AG04450 (cell line): ENCODE data around the gene TMEM79. TPM values are rescaled to one million over a fixed set of nuclear protein-coding genes. Genes with fewer than 3 reads are reported as not detected.
A peak's percentile ranks its signal among the peaks of the same experiment; 100 is the strongest.

ENCODE experiments used
- CTCF ChIA-PET: fragments of 300-600, 350-600 bp; formaldehyde crosslinking; extraction: SDS; loops from one replicate; lab custom pipeline; 2022; ENCODE audit warnings: antibody characterized with exemption, inconsistent platforms; lab: Charles Lee
- POLR2A ChIA-PET: fragments of 350-600 bp; formaldehyde crosslinking; extraction: SDS; loops from one replicate; lab custom pipeline; 2021; ENCODE audit warnings: antibody characterized with exemption, inconsistent platforms; lab: Yijun Ruan, JAX
- DNase-seq: peaks from one replicate; pipeline ENCODE4 v3.0.0-alpha.2; 2011; ENCODE audit warnings: low read depth, low spot score
- H3K27ac ChIP-seq: one replicate; pipeline ENCODE4 v1.5.1; 2012; ENCODE audit warnings: low read depth, low read length, control low read depth
- H3K27me3 ChIP-seq: one replicate; pipeline ENCODE4 v1.6.0; 2012; ENCODE audit warnings: low read length; ENCODE audit not compliant: control insufficient read depth, insufficient read depth
- H3K4me3 ChIP-seq: 2 replicates; pipeline ENCODE4 v1.5.1; 2011; ENCODE audit warnings: mild to moderate bottlenecking, low read depth, low read length, control low read depth
- H3K9me3 ChIP-seq: 2 replicates; pipeline ENCODE4 v1.5.1; 2012; ENCODE audit warnings: low read length; ENCODE audit not compliant: control insufficient read depth, insufficient read depth
- polyA plus RNA-seq: library from polyadenylated mRNA; depleted of rRNA; stranded (reverse); fragments of >200 nt; gene quantifications from 2 replicates; pipeline ENCODE4 v1.2.3, GENCODE V29; 2011; rRNA removed
- TF ChIP-seq, protein P1 (sequence below): IDR thresholded peaks from 2 replicates; pipeline ENCODE4 v1.5.1; 2011; ENCODE audit warnings: low read depth, low read length, control low read depth, inconsistent platforms

The TMEM79 gene
- polyA plus RNA-seq, 1 experiment: 1.6 TPM

GRCh38 chr1:156337052-156337887 lies 53.1 kb downstream of the TMEM79 start:
- no peak for DNase-seq
- no peaks in the 10 kb centered on the region for H3K27me3 ChIP-seq
- no peak overlapping the region for H3K27ac ChIP-seq
- peaks cover 3% of the 10 kb centered on the region; the same call in 1 of the 2 replicates for H3K9me3 ChIP-seq
- ChIA-PET POLR2A (interaction anchor here (1.2 kb wide), 1 partner anchor 14 kb away, joined by 6 read pairs; no protein-coding TSS in a partner anchor), CTCF (interaction anchor here (0.6 to 2.2 kb wide), 7 partner anchors 16 to 112 kb away, joined by 3 to 11 read pairs (median 3); no protein-coding TSS in a partner anchor)
- TF ChIP-seq, protein P1, sequence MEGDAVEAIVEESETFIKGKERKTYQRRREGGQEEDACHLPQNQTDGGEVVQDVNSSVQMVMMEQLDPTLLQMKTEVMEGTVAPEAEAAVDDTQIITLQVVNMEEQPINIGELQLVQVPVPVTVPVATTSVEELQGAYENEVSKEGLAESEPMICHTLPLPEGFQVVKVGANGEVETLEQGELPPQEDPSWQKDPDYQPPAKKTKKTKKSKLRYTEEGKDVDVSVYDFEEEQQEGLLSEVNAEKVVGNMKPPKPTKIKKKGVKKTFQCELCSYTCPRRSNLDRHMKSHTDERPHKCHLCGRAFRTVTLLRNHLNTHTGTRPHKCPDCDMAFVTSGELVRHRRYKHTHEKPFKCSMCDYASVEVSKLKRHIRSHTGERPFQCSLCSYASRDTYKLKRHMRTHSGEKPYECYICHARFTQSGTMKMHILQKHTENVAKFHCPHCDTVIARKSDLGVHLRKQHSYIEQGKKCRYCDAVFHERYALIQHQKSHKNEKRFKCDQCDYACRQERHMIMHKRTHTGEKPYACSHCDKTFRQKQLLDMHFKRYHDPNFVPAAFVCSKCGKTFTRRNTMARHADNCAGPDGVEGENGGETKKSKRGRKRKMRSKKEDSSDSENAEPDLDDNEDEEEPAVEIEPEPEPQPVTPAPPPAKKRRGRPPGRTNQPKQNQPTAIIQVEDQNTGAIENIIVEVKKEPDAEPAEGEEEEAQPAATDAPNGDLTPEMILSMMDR: no peak
- H3K4me3 ChIP-seq: peak overlapping the region; percentile 98

- H3K9me3 ChIP-seq: peaks cover 3% of the 10 kb centered on the region; the same call in 1 of the 2 replicates
- peak overlapping the region; percentile 98 for H3K4me3 ChIP-seq
- TF ChIP-seq, protein P1: no peak
- peak overlapping the region; percentile 31 for H3K27ac ChIP-seq
- POLR2A ChIA-PET: interaction anchor here (1.2 kb wide), 1 partner anchor 14 kb away, joined by 6 read pairs; no protein-coding TSS in a partner anchor
- CTCF ChIA-PET: interaction anchor here (0.6 to 2.2 kb wide), 4 partner anchors 15 to 48 kb away, joined by 3 to 9 read pairs (median 4); no protein-coding TSS in a partner anchor
- H3K27me3 ChIP-seq: no peaks in the 10 kb centered on the region
- no peak for DNase-seq
These were observed 53.7 kb downstream of the TMEM79 start for GRCh38 chr1:156337888-156338179.

- Histone ChIP-seq H3K27me3 (no peaks in the 10 kb centered on the region), H3K9me3 (peaks cover 3% of the 10 kb centered on the region; the same call in 1 of the 2 replicates), H3K27ac (peak within 1 kb of the TSS; percentile 39), H3K4me3 (peak within 1 kb of the TSS; percentile 98)
- ChIA-PET POLR2A (interaction anchor here (1.2 kb wide), 1 partner anchor 15 kb away, joined by 6 read pairs; no protein-coding TSS in a partner anchor), CTCF (interaction anchor here (0.6 to 2.2 kb wide), 3 partner anchors 15 to 48 kb away, joined by 3 to 9 read pairs (median 4); no protein-coding TSS in a partner anchor)
- DNase-seq: peak; percentile 100
- TF ChIP-seq, protein P1: no peak
These were observed 54.3 kb downstream of the TMEM79 start, which contains the start of the genes CCT3 and TSACC for GRCh38 chr1:156338180-156338976. Gene CCT3, minus strand, starts transcription at chr1:156338292. Its CDS starts 108 bp downstream, at chr1:156338184. Gene TSACC, plus strand, starts transcription at chr1:156338526. Its CDS starts 1,232 bp downstream, at chr1:156339758.

Other genes starting within 250 kb of the TMEM79 start
- gene UBQLN4, start 230.5 kb upstream of the TMEM79 start, polyA plus RNA-seq: 22.7 and 23.2 TPM in 2 replicates
- gene LAMTOR2, start 229.5 kb upstream of the TMEM79 start, polyA plus RNA-seq: 42.4 and 60.4 TPM in 2 replicates
- not detected in 2 replicates for gene RAB25, start 223.2 kb upstream of the TMEM79 start, polyA plus RNA-seq
- 11.8 and 14.6 TPM in 2 replicates for gene MEX3A, start 201.9 kb upstream of the TMEM79 start, polyA plus RNA-seq
- 365 and 382 TPM in 2 replicates for gene LMNA, start 169.6 kb upstream of the TMEM79 start, polyA plus RNA-seq
- gene SEMA4A, start 130.7 kb upstream of the TMEM79 start, polyA plus RNA-seq: 0.58 and 0.60 TPM in 2 replicates
- gene SLC25A44, start 90.2 kb upstream of the TMEM79 start, polyA plus RNA-seq: 24.1 TPM in 2 replicates
- 43.5 and 53.3 TPM in 2 replicates for gene PMF1, start 71.3 kb upstream of the TMEM79 start, polyA plus RNA-seq
- gene BGLAP, start 42.1 kb upstream of the TMEM79 start, polyA plus RNA-seq: 0.12 and 0.45 TPM in 2 replicates
- gene PAQR6, start 36.3 kb upstream of the TMEM79 start, polyA plus RNA-seq: 0.20 and 0.26 TPM in 2 replicates
- gene SMG5, start 1.5 kb upstream of the TMEM79 start, polyA plus RNA-seq: 20.8 and 27.8 TPM in 2 replicates
- gene GLMP, start 11.4 kb downstream of the TMEM79 start, polyA plus RNA-seq: 25.5 and 36.4 TPM in 2 replicates
- gene VHLL, start 15.0 kb downstream of the TMEM79 start, polyA plus RNA-seq: not detected in 2 replicates
- 314 and 359 TPM in 2 replicates for gene CCT3, start 54.0 kb downstream of the TMEM79 start, polyA plus RNA-seq
- 0.27 and 0.48 TPM in 2 replicates for gene TSACC, start 54.2 kb downstream of the TMEM79 start, polyA plus RNA-seq
- gene RHBG, start 84.9 kb downstream of the TMEM79 start, polyA plus RNA-seq: not detected in 2 replicates
- 9.9 and 14.5 TPM in 2 replicates for gene MEF2D, start 216.4 kb downstream of the TMEM79 start, polyA plus RNA-seq